ENCODE results near the gene TBC1D16. TPM values are rescaled to one million over a fixed set of nuclear protein-coding genes. Genes with fewer than 3 reads are reported as not detected.
A peak's percentile ranks its signal among the peaks of the same experiment; 100 is the strongest.

The TBC1D16 gene
- total RNA-seq, 4 donors from 2014 or later: 5.8 to 8.1 (median 7.0) TPM

DNA sequence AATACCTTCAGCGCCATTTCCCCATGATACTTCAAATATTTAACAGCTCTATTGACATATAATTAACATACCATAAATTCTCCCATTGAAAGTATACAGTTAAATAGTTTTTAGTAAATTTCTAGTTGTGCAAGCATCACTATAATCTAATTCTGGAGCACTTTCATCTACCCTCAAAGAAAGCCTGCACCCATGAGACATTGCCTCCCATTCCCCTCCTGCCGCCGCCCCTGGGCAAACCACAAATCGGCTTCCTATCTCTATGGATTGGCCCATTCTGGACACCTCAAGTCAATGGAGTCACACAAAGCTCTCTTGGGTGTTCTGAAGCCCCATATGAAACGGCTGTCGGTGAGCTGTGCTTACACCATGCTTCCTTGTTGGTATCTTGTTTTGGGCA, 119.2 kb downstream of the TBC1D16 start:
- no peak for ATAC-seq
- Histone ChIP-seq H3K4me1 (peaks cover 13 to 17% of the 10 kb centered on the region in 2 donors), H3K36me3 (no peaks in the 10 kb centered on the region), H3K27ac (no peak overlapping the region), H3K9me3 (no peaks in the 10 kb centered on the region), H3K27me3 (peaks cover 18 to 26% (median 18%) of the 10 kb centered on the region in 3 donors), H3K4me3 (no peak overlapping the region)
- DNase-seq: no peak
- no peak for TF ChIP-seq CTCF (IDR thresholded peaks at IDR 0.05 in 4 of 5, conservative IDR thresholded peaks at IDR 0.05 in 1 of 5)
- TF ChIP-seq POLR2A (IDR thresholded peaks at IDR 0.05): no peak
- intact Hi-C loops (cut with DNase I; ENCODE audit: low total_unique reads) (loop anchor here (5.0 kb wide), 1 partner anchor 124 kb away; no protein-coding TSS in a partner anchor), in situ Hi-C loops (cut with MboI; ENCODE audit: low sequenced_read_pairs in 4 of 4) (no loop called here)

DNA sequence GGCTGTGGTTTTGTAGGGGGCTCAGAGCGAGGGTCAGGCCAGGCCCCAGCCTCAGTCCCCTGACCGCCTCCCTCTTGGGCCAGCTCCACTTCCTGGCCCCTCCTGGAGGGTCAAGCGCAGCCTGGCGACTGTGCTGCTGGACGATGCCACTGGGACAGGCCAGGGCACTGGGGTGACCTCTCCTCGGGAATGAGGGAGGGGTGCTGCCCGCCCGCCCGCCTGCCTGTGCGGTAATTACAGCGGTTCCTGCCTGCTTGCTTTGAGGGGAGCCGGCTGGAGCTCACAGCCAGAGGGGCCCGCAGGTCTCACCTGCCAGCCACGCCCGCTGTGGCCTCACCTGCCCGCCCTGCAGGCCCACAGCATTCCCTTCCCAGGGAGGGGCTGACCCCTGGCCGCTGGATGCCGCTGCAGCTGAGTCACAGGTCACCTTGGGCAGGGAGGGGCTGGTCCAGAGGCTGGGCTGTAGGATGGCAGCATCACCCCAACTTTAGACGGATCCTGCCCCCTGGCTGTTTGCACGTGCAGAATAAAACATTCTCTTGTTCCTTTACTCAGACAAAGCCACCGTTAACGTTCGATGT, 119.7 kb downstream of the TBC1D16 start:
- Histone ChIP-seq H3K4me3 (no peak overlapping the region), H3K27ac (no peak overlapping the region), H3K9me3 (no peaks in the 10 kb centered on the region), H3K36me3 (no peaks in the 10 kb centered on the region), H3K4me1 (peaks cover 13 to 17% of the 10 kb centered on the region in 2 donors), H3K27me3 (peaks cover 12 to 21% (median 12%) of the 10 kb centered on the region in 3 donors)
- intact Hi-C loops (cut with DNase I; ENCODE audit: low total_unique reads): loop anchor here (5.0 kb wide), 1 partner anchor 124 kb away; no protein-coding TSS in a partner anchor
- DNase-seq (no peak), ATAC-seq (no peak)
- TF ChIP-seq CTCF (IDR thresholded peaks at IDR 0.05 in 4 of 5, conservative IDR thresholded peaks at IDR 0.05 in 1 of 5) (peak in 2 of 5 experiments; percentile 18 to 22), POLR2A (IDR thresholded peaks at IDR 0.05) (no peak)
- in situ Hi-C loops (cut with MboI; ENCODE audit: low sequenced_read_pairs in 4 of 4): no loop called here

DNA sequence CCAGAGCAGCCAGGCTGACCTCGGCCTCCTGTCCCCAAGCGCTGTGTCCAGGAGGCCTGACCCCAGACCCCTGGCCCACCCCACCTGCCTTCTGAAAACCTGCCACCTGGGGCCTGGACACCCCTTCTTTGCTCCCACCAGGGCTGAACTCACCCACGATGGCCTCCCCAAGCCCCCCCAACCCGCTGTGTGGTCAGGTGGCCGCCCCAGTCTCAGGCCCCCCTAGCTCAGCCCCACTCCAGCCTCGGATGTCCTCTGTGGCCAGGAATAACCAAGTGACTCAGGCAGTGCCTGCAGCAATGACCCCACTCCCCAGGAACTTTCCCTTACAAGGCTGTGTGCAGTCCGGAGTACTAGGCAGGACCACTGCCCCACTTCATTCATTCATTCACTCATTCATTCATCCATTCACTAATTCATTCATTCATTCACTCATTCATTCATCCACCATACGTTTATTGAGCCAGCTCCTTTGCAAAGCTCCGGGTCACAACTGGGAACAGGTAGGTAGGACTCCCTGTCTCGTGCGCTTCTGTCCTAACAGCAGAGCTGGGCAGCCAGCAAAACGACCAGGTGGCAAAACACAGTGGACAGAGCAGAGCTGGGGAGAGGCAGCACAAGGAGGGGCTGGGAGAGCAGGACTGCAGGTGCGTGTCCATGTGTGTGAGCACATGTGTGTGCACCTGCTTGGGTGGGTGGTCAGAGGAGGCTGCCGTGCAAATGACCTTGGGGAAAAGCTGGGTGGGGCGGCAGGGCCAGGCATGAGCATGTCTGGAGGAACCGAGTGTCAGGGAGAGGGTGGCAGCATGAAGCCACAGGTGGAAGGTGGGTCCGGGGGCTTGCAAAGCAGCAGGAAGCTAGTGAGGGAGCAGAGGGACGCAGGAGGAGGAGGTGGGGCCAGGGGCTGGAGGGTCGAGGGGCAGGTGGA, 120.6 kb downstream of the TBC1D16 start:
- no peak for DNase-seq
- H3K27ac ChIP-seq: no peak overlapping the region
- H3K9me3 ChIP-seq: no peaks in the 10 kb centered on the region
- no peak for TF ChIP-seq CTCF (IDR thresholded peaks at IDR 0.05 in 4 of 5, conservative IDR thresholded peaks at IDR 0.05 in 1 of 5)
- TF ChIP-seq POLR2A (IDR thresholded peaks at IDR 0.05): no peak
- H3K4me1 ChIP-seq: peaks cover 13 to 17% of the 10 kb centered on the region in 2 donors
- intact Hi-C loops (cut with DNase I; ENCODE audit: low total_unique reads) (loop anchor here (5.0 kb wide), 1 partner anchor 123 kb away; no protein-coding TSS in a partner anchor), in situ Hi-C loops (cut with MboI; ENCODE audit: low sequenced_read_pairs in 4 of 4) (no loop called here)
- no peak overlapping the region for H3K4me3 ChIP-seq
- ATAC-seq: peak in 1 of 2 donors; percentile 42
- peaks cover 4 to 13% (median 5%) of the 10 kb centered on the region in 3 donors for H3K27me3 ChIP-seq
- H3K36me3 ChIP-seq: no peaks in the 10 kb centered on the region

GRCh38 chr17:79913896-79914812, 121.5 kb downstream of the TBC1D16 start:
- intact Hi-C loops (cut with DNase I; ENCODE audit: low total_unique reads): no loop called here
- TF ChIP-seq CTCF (IDR thresholded peaks at IDR 0.05 in 4 of 5, conservative IDR thresholded peaks at IDR 0.05 in 1 of 5) (no peak), POLR2A (IDR thresholded peaks at IDR 0.05) (no peak)
- Histone ChIP-seq H3K36me3 (no peaks in the 10 kb centered on the region), H3K4me1 (peaks cover 8 to 12% of the 10 kb centered on the region in 2 donors), H3K9me3 (no peaks in the 10 kb centered on the region), H3K27ac (no peak overlapping the region), H3K27me3 (peaks cover 0 to 10% (median 0%) of the 10 kb centered on the region in 3 donors), H3K4me3 (no peak overlapping the region)
- ATAC-seq (no peak), DNase-seq (no peak)
- in situ Hi-C loops (cut with MboI; ENCODE audit: low sequenced_read_pairs in 4 of 4): no loop called here

Measured in gastrocnemius medialis (tissue), 4 donors.